ENCODE data around the gene HSPBP1.

HSPBP1 gene

DNA sequence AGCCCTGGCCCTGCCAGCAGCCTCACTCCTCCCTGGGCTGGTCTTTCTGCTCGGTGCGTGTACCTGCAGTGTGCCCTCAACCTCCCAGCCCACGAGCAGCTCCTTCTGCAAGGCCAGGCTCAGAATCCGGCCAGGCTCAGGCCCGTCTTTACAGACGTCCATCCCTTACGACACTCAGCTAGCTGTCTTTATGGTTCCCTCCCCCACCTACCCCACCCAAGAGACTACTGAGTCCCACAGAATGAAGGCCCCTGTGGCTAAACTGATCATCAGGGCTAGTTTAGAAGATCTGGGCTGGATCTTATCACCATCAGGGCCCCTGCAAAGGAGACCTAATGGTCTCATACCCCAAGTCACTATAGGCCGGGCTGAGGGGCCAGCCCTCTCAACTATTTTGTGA lies 34.5 kb upstream of the HSPBP1 start:
- Histone ChIP-seq H3K27ac (replicated peaks) (no peak overlapping the region), H3K27me3 (ENCODE audit: insufficient read depth, poor library complexity, severe bottlenecking) (no peaks in the 10 kb centered on the region), H3K4me3 (replicated peaks; ENCODE audit: insufficient read depth, low read length) (no peak overlapping the region)
- TF ChIP-seq, protein P1, sequence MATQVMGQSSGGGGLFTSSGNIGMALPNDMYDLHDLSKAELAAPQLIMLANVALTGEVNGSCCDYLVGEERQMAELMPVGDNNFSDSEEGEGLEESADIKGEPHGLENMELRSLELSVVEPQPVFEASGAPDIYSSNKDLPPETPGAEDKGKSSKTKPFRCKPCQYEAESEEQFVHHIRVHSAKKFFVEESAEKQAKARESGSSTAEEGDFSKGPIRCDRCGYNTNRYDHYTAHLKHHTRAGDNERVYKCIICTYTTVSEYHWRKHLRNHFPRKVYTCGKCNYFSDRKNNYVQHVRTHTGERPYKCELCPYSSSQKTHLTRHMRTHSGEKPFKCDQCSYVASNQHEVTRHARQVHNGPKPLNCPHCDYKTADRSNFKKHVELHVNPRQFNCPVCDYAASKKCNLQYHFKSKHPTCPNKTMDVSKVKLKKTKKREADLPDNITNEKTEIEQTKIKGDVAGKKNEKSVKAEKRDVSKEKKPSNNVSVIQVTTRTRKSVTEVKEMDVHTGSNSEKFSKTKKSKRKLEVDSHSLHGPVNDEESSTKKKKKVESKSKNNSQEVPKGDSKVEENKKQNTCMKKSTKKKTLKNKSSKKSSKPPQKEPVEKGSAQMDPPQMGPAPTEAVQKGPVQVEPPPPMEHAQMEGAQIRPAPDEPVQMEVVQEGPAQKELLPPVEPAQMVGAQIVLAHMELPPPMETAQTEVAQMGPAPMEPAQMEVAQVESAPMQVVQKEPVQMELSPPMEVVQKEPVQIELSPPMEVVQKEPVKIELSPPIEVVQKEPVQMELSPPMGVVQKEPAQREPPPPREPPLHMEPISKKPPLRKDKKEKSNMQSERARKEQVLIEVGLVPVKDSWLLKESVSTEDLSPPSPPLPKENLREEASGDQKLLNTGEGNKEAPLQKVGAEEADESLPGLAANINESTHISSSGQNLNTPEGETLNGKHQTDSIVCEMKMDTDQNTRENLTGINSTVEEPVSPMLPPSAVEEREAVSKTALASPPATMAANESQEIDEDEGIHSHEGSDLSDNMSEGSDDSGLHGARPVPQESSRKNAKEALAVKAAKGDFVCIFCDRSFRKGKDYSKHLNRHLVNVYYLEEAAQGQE (IDR thresholded peaks at IDR 0.05; ENCODE audit: insufficient replicate concordance, low read depth): no peak
- no peak for TF ChIP-seq POLR2AphosphoS5 (IDR thresholded peaks at IDR 0.05; ENCODE audit: low read depth)
- no peak for TF ChIP-seq SPI1 (IDR thresholded peaks at IDR 0.05; ENCODE audit: borderline replicate concordance, low read depth)
- no peak for TF ChIP-seq GABPA (IDR thresholded peaks at IDR 0.05; ENCODE audit: low read depth)
- TF ChIP-seq, protein P2, sequence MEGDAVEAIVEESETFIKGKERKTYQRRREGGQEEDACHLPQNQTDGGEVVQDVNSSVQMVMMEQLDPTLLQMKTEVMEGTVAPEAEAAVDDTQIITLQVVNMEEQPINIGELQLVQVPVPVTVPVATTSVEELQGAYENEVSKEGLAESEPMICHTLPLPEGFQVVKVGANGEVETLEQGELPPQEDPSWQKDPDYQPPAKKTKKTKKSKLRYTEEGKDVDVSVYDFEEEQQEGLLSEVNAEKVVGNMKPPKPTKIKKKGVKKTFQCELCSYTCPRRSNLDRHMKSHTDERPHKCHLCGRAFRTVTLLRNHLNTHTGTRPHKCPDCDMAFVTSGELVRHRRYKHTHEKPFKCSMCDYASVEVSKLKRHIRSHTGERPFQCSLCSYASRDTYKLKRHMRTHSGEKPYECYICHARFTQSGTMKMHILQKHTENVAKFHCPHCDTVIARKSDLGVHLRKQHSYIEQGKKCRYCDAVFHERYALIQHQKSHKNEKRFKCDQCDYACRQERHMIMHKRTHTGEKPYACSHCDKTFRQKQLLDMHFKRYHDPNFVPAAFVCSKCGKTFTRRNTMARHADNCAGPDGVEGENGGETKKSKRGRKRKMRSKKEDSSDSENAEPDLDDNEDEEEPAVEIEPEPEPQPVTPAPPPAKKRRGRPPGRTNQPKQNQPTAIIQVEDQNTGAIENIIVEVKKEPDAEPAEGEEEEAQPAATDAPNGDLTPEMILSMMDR (IDR thresholded peaks at IDR 0.05; ENCODE audit: insufficient read depth, low read length): no peak
- no peak for DNase-seq (ENCODE audit: low read depth in 1 of 2, low spot score in 1 of 2)

DNA sequence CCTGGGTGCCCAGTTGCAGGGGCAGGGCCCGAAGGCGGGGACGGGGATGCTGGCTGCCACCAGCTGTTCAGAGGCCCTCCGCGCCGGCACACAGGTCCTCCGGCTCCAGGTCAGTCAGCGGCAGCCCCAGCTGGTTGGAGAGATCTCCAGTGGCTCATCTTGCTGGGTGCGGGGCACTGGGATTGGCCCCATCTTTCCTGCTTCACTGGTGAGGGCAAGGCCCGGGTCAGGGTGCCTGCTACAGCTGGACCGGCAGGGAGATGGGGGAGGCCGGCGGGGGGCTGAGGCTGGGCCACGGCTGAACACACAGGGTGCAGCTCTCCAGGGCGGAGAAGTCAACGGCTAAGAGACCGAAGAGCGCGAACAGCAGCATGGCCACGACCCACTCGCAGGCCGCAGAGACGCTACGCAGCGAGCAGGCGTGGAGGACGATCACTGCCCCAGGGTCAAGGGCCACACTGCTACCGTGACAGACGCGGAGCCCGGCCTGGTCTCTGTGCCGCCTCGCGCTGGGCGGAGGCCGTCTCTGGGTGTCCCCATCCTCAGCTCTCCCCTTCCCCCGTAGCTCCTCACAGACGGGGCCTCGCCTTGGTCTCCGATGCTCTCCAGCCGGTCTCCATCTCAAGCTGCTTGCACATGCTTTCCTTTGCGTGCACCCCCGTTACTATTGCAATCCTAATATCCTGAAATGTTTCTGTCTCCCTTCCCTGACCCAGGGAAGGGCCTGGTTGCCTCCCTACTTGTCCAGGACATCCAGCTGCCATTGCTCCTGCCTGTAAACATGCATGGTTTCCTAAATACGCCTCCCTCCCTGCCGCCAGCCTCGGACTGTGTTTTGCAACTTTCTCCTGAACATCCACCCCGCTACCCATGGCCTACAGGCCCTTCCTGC lies 33.0 kb upstream of the HSPBP1 start:
- Histone ChIP-seq H3K27ac (replicated peaks) (no peak overlapping the region), H3K4me3 (replicated peaks; ENCODE audit: insufficient read depth, low read length) (no peak overlapping the region), H3K27me3 (ENCODE audit: insufficient read depth, poor library complexity, severe bottlenecking) (no peaks in the 10 kb centered on the region)
- DNase-seq (ENCODE audit: low read depth in 1 of 2, low spot score in 1 of 2): no peak
- TF ChIP-seq, protein P1 (IDR thresholded peaks at IDR 0.05; ENCODE audit: insufficient replicate concordance, low read depth): no peak
- TF ChIP-seq GABPA (IDR thresholded peaks at IDR 0.05; ENCODE audit: low read depth) (no peak), POLR2AphosphoS5 (IDR thresholded peaks at IDR 0.05; ENCODE audit: low read depth) (no peak), SPI1 (IDR thresholded peaks at IDR 0.05; ENCODE audit: borderline replicate concordance, low read depth) (no peak)
- TF ChIP-seq, protein P2 (IDR thresholded peaks at IDR 0.05; ENCODE audit: insufficient read depth, low read length): no peak

DNA sequence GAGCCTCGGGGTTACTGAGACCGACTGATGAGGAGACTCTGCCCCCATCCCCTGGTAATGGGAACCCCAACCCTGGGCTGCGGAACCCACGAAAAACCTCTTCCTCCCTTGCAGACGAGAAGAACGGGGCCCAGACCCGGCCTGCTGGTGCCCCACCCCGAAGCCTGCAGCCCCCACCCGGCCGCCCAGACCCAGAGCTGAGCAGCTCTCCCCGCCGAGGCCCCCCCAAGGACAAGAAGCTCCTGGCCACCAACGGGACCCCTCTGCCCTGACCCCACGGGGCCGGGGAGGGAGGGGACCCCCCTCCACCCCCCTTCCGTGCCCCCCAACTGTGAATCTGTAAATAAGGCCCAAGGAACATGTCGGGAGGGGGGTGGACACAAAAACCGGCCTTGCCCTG lies 31.9 kb upstream of the HSPBP1 start:
- Histone ChIP-seq H3K27ac (replicated peaks) (no peak overlapping the region), H3K4me3 (replicated peaks; ENCODE audit: insufficient read depth, low read length) (no peak overlapping the region), H3K27me3 (ENCODE audit: insufficient read depth, poor library complexity, severe bottlenecking) (no peaks in the 10 kb centered on the region)
- no peak for TF ChIP-seq GABPA (IDR thresholded peaks at IDR 0.05; ENCODE audit: low read depth)
- TF ChIP-seq, protein P2 (IDR thresholded peaks at IDR 0.05; ENCODE audit: insufficient read depth, low read length): no peak
- no peak for TF ChIP-seq SPI1 (IDR thresholded peaks at IDR 0.05; ENCODE audit: borderline replicate concordance, low read depth)
- no peak for TF ChIP-seq POLR2AphosphoS5 (IDR thresholded peaks at IDR 0.05; ENCODE audit: low read depth)
- TF ChIP-seq, protein P1 (IDR thresholded peaks at IDR 0.05; ENCODE audit: insufficient replicate concordance, low read depth): no peak
- DNase-seq (ENCODE audit: low read depth in 1 of 2, low spot score in 1 of 2): no peak

Measured in HL-60 (cell line).